Bronchial epithelial cell (primary cell): ENCODE measurements around the gene ALG14. TPM values are rescaled to one million over a fixed set of nuclear protein-coding genes. Genes with fewer than 3 reads are reported as not detected.

Experiments used
- DNase-seq: peaks from one replicate; pipeline ENCODE4 v3.0.0-alpha.2; 2010; ENCODE audit warnings: low read depth
- FAIRE-seq: peaks from 2 replicates; lab custom pipeline; 2011; peaks lifted over from hg19 to GRCh38; lab: Jason Lieb, UNC
- H3K27me3 ChIP-seq: 2 replicates; pipeline ENCODE4 v1.5.1; 2011; ENCODE audit warnings: low read length; ENCODE audit not compliant: control insufficient read depth, insufficient read depth
- H3K36me3 ChIP-seq: 2 replicates; pipeline ENCODE4 v1.5.1; 2011; ENCODE audit warnings: low read length; ENCODE audit not compliant: control insufficient read depth, insufficient read depth
- H3K4me3 ChIP-seq: 2 replicates; pipeline ENCODE4 v1.5.1; 2011; ENCODE audit warnings: mild to moderate bottlenecking, low read depth, low read length, control low read depth
- CTCF ChIP-seq: IDR thresholded peaks from 2 replicates; pipeline ENCODE4 v1.5.1; 2011; ENCODE audit warnings: mild to moderate bottlenecking, moderate library complexity, low read length, control low read depth, inconsistent platforms; ENCODE audit not compliant: insufficient read depth, severe bottlenecking
- total RNA-seq: library from RNA; depleted of rRNA; stranded (reverse); fragments of >200 nt; gene quantifications from 2 replicates; pipeline ENCODE4 v1.2.1, GENCODE V29; 2014

Gene ALG14
- total RNA-seq, 1 donor from 2014 or later, result 0.53 TPM

GRCh38 chr1:94966033-94966432 lies 106.7 kb downstream of the ALG14 start:
- Histone ChIP-seq H3K36me3 (no peaks in the 10 kb centered on the region), H3K4me3 (no peak overlapping the region), H3K27me3 (no peaks in the 10 kb centered on the region)
- DNase-seq, result no peak
- no peak for FAIRE-seq
- no peak for TF ChIP-seq CTCF

GRCh38 chr1:94963864-94964263 lies 108.9 kb downstream of the ALG14 start:
- H3K27me3 ChIP-seq, result no peaks in the 10 kb centered on the region
- H3K4me3 ChIP-seq, result no peak overlapping the region
- DNase-seq, result no peak
- no peaks in the 10 kb centered on the region for H3K36me3 ChIP-seq
- no peak for FAIRE-seq
- no peak for TF ChIP-seq CTCF

- Histone ChIP-seq H3K4me3 (peak overlapping the region; percentile 12), H3K36me3 (no peaks in the 10 kb centered on the region), H3K27me3 (no peaks in the 10 kb centered on the region)
- no peak for FAIRE-seq
- TF ChIP-seq CTCF, result no peak
- no peak for DNase-seq
Observed at GRCh38 chr1:94962409-94963265, 110.1 kb downstream of the ALG14 start.

- DNase-seq, result no peak
- TF ChIP-seq CTCF, result no peak
- FAIRE-seq, result no peak
- H3K4me3 ChIP-seq, result no peak overlapping the region
- H3K27me3 ChIP-seq, result no peaks in the 10 kb centered on the region
- no peaks in the 10 kb centered on the region for H3K36me3 ChIP-seq
Observed at GRCh38 chr1:94961988-94962387, 110.8 kb downstream of the ALG14 start.

GRCh38 chr1:94961582-94961981 lies 111.2 kb downstream of the ALG14 start:
- H3K36me3 ChIP-seq, result no peaks in the 10 kb centered on the region
- FAIRE-seq (no peak), DNase-seq (no peak)
- TF ChIP-seq CTCF, result no peak
- no peaks in the 10 kb centered on the region for H3K27me3 ChIP-seq
- no peak overlapping the region for H3K4me3 ChIP-seq
